NK-92 (cell line): ENCODE measurements around the gene PTPRT.

ENCODE experiments used
- DNase-seq: peaks from one replicate; lab custom pipeline; 2025; ENCODE audit not compliant: unreplicated experiment; lab: John Stamatoyannopoulos, UW

Gene PTPRT

DNA sequence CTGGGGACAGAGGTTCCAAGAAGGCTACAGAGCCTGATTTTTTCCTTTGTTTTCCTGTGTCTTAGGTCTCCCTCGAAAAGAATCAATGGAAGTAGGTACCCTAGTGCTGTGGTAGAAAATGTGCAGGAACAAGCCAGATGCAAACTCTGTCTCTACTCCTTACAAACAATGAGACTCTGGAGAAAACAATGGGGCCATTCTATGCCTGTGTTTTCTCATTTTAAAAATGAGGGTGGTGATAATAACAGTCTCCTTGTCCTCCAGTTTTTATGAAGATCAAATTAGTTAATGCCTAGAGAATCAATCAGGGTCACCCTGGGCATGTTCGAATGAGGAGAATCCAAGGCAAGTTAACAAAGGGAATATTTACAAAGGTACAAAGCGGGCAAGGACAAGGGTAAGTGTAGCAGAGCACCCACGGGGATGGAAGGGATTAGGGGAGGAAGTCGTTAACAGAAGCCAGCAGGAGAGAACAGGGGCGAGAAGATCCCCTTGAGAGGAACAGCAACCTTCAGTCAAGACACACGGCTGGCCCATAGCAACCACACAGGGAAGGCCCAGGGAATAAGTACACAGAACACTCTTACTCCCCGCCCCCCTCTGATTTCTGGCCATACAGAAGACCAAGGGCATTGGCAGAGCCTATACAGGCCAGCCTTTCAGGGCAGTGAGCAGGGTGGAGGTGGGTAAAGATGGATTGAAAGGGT, 342.8 kb downstream of the PTPRT start:
- no peak for DNase-seq

DNA sequence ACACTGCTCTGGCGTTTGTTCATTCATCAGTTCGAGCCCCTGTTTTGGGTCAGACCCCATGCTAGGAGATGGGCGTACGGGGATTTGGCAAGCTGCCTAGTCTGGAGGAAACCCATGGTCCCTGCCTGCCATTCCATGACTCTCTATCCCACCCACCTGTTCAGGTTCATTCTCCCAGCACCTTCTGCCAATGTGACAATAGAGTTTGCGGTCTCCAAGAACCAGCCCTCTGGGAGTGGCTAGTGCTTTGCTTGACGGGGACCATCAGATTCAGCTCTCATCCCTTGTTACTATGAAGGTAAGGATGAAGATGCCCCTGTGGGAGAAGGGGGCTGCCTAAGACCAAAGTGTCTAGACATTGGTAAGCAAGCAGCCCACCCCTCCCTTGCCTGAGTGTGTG, 345.0 kb downstream of the PTPRT start:
- no peak for DNase-seq

DNA sequence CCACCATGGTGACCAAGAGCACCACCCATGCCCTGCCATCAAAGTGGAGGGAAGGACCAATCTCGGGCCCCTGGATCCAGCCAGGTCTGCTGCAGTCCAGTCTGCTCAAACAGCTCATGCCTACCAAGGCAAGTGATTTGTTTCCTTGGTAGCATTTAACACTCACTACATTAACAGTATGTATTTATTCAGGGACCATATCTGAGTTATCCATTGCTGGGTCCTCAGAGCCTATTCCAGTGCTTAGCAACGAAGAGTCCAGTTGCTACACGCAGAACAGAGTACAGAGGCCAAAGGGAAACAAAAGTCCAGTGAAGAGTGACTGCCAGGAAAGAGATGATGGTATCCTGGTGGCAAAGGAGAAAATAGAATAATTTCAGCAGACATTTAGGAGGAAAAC, 352.2 kb downstream of the PTPRT start:
- no peak for DNase-seq

DNA sequence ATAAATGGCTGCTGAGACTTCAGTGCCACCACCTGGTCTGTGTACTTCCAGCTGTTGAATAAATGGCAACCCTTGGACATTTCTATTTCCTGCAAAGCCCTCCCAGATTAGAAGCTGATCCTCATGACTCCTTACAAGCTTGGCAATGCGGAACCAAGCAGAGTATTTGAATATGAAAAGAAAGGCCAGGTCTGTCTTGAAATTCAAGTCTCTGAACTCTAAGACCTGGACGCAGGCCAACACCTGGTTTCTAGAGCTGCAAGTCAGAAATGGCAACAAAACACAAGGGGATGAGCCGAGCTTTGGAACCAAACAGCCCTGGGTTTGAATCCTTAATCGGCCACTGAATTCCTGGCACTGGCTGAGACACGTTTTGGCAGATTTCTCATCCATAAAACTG, 353.4 kb downstream of the PTPRT start:
- no peak for DNase-seq

DNA sequence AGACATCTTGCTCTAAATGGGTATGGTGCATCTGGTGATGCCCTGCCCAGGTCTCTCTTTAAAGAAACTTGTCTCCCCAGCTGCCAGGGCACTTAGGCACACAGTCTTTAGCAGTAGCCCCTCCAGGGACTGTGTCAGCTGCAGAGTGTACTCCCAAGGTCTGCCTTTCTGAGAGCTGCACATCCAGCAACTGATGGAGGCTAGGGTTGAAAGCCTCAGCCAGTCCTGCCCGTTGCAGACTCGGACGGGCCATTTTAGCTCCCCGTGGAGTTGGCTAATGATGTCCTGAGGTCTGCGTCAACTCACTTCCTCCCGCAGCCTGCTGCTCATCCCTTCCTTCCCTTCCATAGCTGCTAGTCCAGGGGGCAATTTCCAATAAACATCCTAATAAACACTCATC, 381.8 kb downstream of the PTPRT start:
- DNase-seq, result no peak

DNA sequence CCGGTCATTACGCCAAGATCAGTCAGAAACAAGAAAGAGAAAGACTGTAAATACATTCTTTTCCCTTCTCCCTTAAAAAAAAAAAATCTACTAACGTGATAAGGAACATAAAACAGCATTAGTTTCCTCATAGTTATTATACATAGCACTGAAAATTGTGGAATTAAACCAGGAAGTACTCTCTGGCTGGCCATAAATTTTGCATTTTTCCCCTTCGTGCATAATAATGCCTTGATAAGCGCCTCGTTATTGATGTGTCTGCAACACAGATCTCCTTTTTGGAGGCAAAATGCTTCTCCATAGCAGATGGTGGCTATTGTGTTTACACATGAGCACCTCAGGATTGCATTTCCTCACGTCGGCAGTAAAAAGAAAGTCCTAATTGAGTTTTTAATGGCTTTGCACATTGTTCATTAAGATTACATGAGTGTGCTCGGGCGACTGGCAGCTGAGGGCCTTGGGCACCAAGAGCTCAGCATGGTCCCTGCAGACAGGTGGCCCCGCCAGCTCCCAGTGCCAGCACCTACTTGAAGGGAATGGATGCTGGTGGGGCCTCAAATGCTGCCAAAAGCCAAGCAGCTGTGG, 394.5 kb downstream of the PTPRT start:
- DNase-seq, result no peak

DNA sequence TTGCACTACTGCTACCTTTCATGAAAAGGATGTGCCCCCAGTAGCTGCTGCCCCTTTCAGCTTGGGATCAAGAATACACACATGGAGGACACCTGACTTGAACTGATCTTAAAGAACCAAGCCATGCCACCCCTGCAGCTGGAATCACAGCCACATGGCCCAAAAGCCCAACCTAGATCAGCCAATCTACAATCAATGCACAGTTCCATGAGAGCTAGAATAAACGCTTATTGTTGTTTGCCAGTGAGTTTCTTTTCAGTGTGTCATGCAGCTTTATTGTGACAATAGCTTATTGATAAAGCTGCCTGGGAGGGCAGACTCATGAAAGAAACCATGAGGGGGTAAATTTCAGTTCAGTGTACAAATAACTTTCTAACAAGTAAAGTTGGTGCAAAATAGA, 397.7 kb downstream of the PTPRT start:
- DNase-seq, result no peak

DNA sequence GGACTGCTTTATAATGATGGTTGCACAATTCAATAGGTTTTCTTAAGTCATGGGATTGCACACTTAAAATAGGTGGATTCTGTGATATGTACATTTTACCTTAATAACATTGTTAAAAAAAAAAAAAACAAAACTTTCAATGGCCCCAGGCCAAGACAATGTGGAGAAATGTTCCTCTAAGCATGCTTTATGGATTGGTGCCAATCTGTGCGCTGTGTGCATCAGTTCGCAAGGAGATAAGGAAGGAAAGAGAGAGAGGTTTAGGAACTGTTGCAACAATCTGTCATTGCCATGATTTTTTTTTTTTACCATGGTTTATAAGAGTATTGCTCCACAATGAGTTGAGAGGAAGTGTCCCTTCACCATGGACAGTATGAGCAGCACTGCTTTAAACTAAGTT, 399.6 kb downstream of the PTPRT start:
- no peak for DNase-seq

DNA sequence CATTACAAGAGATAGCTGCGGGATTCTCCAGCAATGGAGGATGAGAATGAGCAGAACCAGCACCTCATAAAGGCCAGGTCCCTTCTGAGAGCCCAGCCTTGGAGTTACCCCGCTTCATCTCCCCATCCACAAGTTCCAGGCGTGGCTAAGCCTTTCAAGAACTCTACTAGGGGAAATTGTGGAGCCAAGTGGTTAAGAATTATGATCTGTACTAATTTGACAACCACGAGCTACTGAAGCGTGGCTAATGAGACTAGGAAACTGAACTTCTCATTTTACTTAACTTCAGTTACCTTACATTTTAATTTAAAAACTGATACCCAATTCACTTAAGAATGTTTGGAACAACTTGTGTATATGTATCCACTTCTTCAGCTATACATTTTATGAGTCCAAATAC, 401.0 kb downstream of the PTPRT start:
- no peak for DNase-seq

DNA sequence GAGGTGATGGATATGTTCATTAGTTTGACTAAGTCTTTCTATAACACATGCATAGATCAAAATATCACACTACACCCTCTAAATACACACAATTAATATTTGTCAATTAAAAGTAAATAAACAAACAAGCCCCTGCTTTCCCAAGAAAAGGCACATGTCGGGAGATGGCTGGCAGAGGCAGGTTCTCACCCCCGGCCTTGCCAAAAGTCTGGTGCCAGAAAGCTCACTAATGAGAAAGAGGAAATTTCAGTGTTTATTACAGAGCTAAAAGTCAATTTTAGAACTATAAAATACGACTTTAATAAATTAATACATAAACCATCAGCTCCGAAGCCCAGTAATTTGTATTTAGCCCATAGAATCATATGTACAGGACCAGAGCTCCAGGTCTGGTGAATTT, 404.7 kb downstream of the PTPRT start:
- DNase-seq, result no peak

DNA sequence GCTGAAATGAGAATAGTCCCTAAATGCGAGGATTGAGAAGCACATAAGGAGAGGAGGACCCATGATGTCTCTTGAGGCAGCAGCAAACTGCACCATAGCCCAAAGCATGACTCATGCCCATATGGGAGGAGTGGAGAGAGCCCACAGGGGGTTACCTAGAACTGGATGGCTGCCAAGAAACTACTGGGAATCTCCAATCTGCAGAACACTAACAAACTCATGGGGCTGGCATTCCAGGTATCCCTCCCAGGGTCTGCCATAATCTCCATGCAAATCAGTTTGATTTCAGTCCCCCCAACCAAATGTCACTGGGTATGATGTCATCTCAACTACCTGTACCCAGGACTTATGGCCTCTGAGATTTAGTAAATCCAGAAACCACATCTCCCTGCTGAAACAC, 410.5 kb downstream of the PTPRT start:
- no peak for DNase-seq

DNA sequence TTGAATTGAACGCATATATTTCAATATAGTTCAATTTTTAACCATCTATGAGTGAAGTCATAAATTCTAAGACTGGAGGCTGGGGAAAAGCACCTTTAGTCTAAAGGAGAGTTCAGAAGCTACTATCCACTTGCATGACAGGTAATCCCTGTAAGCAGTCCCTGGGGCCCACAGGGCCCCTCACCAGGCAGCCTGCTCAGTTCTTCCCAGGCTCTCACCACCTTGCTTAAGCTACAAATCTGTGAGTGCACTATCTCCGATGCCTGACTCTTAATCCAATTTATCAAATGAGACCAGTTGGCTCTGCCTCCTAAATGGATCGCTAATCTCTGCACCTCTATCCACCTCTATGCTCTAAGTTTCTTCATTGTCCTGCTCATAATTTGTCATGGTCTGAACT, 413.8 kb downstream of the PTPRT start:
- no peak for DNase-seq

DNA sequence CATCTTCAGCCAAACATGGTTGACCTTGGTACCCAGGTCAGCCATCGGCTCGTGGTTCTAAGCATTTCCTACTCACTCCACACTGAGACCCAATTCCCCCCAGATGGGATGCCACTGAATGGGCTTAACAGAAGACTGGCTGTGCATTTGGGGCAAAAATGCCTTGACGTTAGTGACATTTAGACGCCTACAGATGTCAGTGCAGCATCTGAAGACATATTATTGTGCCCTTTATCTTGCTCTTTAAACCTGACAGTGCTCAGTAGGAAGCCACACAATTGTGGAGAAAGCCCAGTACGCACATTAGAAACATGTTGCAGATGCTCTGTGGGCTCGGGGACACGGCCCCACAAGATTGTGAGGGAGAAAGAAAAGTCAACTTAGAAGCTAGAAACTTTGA, 414.7 kb downstream of the PTPRT start:
- DNase-seq, result no peak

DNA sequence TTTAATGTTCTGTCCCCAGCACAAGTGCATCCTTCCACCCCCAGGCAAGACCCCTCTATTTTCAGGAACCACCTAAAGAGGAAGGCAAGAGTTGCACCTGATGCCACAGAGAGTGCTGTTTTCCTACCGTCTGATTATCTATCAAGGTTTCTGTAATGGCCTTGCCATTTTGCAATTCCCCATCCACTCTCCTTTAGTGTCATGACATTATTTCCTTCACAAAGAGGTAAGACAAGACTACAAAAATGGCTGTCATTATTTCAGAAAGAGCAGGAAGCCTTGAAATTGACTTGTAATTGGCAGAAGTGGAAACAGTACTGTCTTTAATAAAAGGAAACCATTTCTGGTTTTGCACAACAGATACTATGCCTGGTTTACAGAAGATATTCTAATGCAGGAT, 426.7 kb downstream of the PTPRT start:
- no peak for DNase-seq

DNA sequence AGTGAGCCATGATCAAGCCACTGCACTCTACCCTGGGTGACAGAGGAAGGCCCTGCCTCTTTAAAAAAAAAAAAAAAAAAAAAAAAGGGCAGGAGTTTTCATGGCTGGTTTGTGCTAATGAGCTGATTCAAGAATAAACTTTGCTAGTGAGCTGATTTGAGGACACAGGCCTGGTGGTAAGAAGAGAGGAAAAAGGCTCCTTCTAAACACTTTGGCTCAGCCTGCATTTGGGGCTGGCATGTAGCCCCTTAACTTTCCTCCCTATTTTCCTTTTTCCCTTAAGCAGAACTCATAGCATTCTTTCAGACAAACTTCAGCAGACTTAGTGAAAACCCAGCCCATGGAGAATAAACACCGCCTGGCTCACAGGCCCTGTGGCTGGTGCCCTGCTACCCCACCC, 432.7 kb downstream of the PTPRT start:
- no peak for DNase-seq

DNA sequence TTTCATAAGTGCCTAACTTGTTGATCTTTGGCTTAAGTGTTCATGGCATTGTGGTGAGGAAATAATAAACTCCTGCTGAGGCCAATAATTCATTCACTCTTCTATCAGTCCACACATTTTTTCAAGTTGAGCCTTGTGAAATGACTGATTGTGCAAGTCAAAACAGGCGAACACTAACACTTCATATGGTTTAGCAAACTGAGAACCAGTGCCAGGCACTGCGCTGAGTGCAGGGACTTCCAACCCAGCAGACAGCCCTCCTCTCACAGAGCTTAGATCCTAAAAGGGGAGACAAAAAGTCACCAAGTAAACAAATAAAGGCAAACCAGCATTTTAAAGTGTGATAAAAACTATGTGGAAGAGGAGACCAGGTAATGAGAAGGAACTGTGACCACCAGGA, 435.0 kb downstream of the PTPRT start:
- DNase-seq, result no peak

DNA sequence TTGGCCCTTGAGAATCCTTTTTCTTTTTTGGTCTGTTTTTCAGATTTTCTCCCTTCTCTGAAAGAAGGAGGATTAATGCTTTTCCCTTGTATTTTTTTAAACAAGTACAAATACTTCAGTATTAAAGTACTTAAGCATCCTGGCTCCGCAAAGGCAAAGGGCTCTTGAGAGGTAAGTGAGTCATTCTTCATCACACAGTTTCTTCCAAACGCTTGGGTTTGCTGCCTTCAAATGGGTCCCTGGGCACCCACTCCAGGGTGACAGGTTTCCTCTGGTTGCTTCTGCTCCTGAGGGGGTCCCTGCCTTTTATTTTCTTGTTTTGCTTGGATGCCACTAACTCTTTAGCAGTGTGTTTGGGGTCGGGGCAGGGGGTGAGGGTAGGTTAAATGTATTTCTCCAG, 437.1 kb downstream of the PTPRT start:
- DNase-seq, result no peak

DNA sequence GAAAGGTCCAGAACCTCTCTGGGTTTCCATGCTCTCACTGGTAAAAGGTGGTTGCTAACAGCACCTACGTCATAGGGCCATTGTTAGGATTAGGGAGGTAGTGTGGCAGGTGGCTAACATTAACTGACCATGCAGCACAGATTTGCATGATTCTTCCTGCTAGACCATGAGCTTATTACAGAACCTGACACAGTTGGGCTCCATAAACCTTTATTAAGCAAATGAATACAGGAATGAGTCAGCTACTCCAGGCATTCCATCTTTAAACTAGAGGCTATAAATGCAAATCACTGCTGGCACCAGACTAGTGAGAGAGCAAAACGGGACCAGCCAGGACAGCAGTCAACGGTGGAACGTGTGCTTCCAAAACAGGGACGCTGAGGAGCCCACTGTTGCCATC, 440.1 kb downstream of the PTPRT start:
- no peak for DNase-seq

DNA sequence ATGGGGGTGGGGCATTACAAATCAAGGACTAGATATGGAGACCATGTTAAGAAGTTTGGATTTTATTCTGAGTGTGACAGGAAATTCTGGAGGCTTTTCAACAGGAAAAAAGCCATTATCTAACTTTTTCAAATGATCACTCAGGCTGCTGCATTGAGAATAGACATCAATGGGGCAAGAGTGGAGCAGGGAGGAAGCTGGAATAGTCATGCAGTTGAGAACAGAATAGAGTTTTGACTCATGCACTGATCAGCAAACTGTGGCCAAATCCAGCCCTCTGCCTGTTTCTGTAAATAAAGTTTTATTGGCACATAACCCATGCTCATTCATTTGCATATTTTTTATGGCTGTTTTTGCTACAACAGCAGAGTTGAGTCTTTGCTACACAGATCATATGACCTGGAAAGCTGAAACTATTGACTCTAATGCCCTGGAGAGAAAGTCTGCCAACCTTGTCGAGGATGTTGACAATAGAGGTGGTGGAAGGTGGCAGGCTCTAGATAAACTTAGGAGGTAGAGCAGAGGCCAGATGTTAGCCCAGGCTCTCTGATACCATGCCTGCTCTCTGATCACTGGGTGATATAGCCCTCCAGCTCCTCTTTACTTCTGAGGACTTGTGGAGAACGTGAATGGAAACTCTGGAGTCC, 441.8 kb downstream of the PTPRT start:
- DNase-seq, result no peak

DNA sequence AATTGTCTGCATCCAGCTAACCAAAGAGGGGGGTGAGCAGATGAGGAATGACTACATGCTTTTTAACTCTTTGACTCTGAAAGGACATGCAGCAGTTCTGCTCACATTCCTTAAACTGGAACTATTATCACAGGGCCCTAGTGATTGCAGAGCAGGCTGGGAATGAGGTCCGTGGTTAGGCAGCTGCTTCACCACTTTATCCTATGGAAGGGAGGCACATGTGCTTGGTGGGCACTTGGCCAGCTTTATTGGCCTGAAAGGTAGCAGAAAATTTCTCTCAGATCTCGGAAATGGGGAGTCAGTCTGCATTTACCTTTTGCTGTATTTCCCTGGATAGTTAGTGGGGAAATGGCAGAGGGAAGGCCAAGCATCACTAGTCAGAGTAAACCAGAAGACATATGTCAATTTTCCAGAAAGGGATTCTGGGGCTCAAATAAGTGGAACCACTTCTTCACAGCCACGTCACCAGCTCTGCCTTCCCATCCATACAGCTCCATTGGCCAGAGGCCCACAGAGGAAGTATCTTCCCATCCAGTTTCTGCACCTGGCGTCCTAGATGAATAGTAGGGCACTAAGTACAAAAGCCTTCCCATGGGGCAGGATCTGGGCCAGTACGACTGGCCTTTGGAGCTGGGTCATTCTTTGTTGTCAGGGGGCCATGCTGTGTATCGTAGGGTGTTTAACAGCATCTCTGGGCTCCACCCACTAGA, 444.8 kb downstream of the PTPRT start:
- no peak for DNase-seq

DNA sequence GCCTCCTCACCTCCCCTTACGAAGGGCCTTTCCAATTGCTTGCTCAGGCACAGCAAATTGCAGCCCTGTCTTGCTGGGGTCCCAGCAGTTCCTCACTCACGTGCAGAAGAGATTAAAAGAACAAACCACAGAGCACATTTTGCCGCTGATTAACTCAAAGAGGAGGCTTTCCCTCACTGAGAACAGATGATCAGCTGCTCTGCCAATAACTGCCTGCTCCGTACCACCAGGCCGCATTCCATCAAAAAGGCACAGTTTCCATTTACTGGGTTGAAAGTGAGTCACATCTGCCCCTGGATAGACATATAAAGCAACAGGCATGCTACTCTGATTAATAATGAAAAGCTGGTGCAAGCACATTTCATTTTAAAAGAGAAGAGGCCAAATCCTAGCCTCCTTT, 446.8 kb downstream of the PTPRT start:
- no peak for DNase-seq

DNA sequence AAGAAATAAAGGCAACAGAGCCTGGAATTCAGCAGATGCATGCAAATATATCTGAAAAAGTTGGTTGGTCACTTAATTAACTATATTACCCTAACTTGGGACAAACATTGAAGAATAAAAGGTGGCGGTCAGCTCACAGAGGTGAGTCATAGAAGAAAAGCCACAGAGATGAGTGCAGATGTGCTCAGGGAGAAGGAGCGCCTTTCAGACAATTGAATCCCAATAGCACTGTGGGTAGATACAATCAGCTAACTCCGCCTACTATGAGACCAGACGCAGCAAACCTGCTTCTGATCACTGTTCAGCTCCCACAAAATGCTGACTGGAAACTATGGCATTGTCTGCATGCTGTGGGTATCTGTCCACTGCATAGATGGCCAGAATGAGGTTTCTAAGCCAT, 447.8 kb downstream of the PTPRT start:
- DNase-seq, result no peak
